ENCODE data around the gene RFC2.
"Not testable (repeated sequence)": the region's sequence is repeated elsewhere in the genome, so short reads cannot be mapped to it uniquely, and the experiment has no call there.

Gene RFC2

GRCh38 chr7:74246497-74246896, 7.7 kb downstream of the RFC2 start:
- DNase-seq, result no peak

GRCh38 chr7:74242122-74242443, 12.1 kb downstream of the RFC2 start:
- DNase-seq, result no peak

- no peak for DNase-seq
Observed at GRCh38 chr7:74240482-74240881, 13.7 kb downstream of the RFC2 start.

- peak; percentile 54 for DNase-seq
Observed at GRCh38 chr7:74236284-74236683, 17.9 kb downstream of the RFC2 start.

- DNase-seq, result peak; percentile 54
Observed at GRCh38 chr7:74235518-74236268, 18.5 kb downstream of the RFC2 start.

- DNase-seq, result peak; percentile 70
Observed at GRCh38 chr7:74233655-74234285, 20.4 kb downstream of the RFC2 start.

GRCh38 chr7:74231232-74231590, 23.0 kb downstream of the RFC2 start:
- DNase-seq, result peak; percentile 27

- no peak for DNase-seq
Observed at GRCh38 chr7:74230446-74231231, 23.6 kb downstream of the RFC2 start.

- DNase-seq, result no peak
Observed at GRCh38 chr7:74228951-74229900, 25.0 kb downstream of the RFC2 start.

GRCh38 chr7:74226633-74227032, 27.6 kb downstream of the RFC2 start:
- peak; percentile 55 for DNase-seq

GRCh38 chr7:74225400-74225799, 28.8 kb downstream of the RFC2 start:
- no peak for DNase-seq

GRCh38 chr7:74224907-74225306, 29.3 kb downstream of the RFC2 start:
- not testable (repeated sequence) for DNase-seq

GRCh38 chr7:74224511-74224832, 29.7 kb downstream of the RFC2 start:
- DNase-seq, result no peak

- no peak for DNase-seq
Observed at GRCh38 chr7:74223711-74224510, 30.3 kb downstream of the RFC2 start.

- DNase-seq, result no peak
Observed at GRCh38 chr7:74222851-74223710, 31.1 kb downstream of the RFC2 start.

- DNase-seq, result no peak
Observed at GRCh38 chr7:74221713-74222112, 32.5 kb downstream of the RFC2 start.

- no peak for DNase-seq
Observed at GRCh38 chr7:74220229-74220628, 34.0 kb downstream of the RFC2 start.

- no peak for DNase-seq
Observed at GRCh38 chr7:74219416-74219815, 34.8 kb downstream of the RFC2 start.

- DNase-seq, result no peak
Observed at GRCh38 chr7:74218343-74218698, 35.9 kb downstream of the RFC2 start.

GRCh38 chr7:74217455-74218342, 36.5 kb downstream of the RFC2 start:
- DNase-seq, result peak; percentile 71
